Measurements from ENCODE around the gene ACTN2.

Gene ACTN2

DNA sequence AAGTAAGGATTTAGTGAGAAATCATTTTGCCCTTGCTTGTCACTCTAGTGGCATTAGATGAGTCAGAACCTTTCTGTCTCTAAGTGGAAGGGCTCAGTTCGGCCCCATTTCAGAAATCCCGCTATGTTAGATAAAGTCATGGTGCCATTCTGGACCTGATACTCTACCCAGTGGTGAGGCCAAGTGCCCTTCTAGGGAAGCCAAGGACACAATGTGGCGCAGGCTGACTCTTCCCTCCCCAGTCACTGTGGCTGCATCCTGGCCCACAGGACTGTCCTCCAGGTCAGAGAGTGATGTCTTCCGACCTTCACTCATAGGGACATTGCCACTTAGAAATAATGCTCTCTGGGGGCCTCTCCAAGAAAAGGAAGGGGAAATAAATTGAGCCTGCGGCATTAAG, 60.5 kb downstream of the ACTN2 start:
- DNase-seq = no peak

DNA sequence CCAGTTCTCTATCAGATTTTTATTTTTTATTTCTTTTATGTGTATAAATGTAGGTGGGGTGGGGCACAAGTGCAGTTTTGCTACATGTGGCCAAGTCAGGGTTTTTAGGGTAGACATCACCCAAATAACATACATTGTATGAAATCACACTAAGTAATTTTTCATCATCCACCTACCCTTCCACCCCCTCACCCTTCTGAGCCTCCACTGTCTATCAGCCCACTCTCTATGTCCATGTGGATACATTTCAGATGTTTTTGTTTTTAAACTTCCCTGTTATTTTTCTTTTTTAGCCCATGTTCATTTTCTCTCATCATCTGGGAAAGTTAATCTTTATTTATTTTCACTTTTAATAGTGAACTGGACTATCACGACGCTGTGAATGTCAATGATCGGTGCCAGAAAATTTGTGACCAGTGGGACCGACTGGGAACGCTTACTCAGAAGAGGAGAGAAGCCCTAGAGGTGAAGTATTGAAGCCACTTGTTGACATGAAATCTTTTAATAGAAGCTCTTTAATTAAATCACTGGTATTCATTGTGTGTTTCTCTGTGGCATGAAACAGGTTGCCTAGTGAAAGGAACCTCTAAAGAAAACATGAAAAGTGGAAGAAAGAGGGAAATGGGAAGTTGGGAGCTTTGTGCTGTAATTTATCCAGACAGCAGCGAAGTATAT, 61.1 kb downstream of the ACTN2 start:
- DNase-seq = no peak

DNA sequence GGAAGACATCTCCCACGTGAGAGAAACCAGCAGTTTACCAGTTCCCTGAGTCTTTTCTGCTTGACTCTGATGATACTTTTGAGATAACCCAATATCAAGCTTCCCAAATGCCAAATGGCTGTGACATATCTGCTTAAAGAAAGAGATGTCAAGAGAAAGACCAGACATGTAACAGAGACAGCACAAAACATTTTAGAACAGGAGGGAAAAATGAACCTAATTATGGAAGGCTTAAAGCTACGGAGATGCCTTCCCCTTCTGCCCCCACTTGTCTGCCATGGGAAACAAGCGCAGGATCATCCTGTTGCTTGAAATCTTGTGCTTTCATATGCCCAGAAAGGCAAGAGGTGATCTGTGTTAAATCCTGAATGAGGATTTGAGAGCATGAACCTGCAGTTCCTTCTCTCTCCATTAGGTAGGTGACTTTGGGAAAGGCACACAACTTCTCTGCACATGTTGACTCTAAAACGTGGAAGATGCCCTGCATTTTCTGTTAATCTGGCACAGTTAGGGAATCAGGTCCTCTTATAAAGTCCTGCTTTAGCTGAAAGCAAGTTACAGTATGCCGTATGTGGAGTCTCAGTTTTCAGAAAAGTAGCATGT, 62.1 kb downstream of the ACTN2 start:
- DNase-seq = no peak

DNA sequence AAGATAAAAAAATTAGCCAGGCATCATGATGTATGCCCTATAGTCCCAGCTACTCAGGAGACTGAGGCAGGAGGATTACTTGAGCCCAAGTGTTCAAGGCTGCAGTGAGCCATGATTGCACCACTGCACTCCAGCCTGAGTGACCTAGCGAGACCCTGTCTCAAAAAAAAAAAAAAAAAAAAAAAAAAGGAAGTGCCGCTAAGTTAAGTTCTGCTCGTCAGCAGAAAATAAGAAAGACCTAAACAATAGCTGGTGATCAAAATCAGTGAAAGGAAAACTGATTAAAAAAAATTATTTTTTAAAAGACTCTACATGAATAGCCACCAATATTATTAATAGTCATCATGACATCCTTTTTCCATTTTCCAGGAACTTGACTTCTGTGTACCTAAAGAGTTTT, 64.6 kb downstream of the ACTN2 start:
- DNase-seq = no peak

DNA sequence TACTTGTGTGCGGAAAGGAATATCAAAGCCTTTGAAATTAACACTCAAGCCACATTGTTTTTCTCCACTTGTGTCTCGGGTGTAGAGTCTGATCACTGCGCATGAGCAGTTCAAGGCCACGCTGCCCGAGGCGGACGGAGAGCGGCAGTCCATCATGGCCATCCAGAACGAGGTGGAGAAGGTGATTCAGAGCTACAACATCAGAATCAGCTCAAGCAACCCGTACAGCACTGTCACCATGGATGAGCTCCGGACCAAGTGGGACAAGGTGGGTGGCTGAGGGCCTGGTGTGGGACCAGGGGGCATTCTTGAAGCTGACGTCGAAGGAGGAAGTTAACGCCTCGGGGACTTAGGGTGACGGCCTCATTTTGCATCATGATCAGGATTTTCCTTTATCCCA, 65.1 kb downstream of the ACTN2 start:
- no peak for DNase-seq

DNA sequence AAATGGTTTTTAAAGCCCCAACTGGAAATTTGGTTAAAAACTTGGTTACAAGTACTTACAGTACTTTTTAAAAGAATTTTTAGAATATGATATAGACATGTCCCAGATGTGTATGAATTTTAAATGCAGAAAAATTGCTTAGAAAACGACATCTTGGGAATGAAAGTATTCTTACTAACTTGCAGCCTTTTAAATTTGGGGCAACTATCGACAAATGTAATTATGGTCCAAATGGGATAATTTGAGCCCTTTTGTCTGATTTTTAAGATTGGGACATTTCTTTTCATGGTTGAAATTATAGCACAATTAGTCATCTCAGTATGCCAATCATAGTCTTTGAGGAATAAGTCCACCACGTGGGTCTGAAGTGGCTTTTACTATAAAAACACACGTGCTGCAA, 65.6 kb downstream of the ACTN2 start:
- no peak for DNase-seq

DNA sequence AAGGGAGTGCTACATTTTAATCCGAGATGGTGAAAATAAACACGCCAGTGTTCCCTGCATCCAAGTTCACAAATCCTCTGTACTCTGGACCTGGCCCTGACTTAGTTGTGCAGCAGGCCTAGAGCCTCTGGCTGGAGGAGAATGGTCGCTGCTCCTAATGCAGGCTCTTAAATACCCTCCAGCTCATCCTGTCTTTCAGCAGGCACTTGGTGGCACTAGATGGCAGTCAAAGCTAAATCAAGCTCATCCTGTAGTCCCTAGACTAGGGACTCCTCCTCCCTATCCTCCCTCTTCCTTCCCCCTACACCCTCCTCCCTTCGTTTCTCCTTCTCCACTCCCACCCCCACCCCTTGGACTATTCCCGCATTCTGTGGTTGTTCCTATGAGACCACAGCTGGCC, 67.2 kb downstream of the ACTN2 start:
- no peak for DNase-seq

DNA sequence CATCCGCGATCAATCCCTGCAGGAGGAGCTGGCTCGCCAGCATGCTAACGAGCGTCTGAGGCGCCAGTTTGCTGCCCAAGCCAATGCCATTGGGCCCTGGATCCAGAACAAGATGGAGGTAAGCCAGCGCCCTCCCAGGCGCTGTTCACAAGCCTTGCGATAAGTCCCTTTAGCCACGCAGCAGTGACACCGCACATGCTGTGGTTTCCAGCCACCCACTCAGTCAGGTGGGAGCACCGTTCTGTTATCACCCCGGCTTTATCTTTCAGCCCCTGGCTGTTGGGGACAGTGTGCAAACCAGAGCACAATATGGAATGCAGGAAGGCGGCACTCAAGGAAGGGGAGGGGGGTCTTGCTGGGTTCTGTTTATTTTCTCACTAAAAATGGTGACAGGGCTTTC, 67.7 kb downstream of the ACTN2 start:
- DNase-seq = no peak

DNA sequence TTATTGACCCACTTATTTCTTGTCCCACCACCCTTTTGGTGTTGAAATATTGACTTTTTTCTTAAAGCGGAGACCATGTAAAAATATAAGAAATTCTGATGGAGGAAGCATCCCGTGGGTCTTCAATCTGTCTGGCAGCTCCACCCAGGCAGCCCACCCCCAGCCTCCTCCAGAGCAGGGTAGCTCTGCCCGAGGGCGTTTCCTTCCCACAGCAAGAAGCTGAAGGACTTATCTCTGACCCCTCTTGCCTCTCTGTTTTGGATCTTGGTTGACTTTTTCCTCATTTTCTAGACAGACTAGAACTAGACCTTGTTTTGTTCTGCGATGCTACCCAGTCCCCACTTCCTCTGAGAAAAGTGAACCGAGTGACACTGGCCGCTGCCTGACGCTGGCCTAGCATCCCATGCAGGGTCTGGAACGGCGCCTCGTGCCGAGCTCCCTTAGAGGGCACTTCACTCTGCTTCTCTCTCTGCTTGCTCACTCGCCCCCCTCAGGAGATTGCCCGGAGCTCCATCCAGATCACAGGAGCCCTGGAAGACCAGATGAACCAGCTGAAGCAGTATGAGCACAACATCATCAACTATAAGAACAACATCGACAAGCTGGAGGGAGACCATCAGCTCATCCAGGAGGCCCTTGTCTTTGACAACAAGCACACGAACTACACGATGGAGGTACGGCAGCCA, 68.4 kb downstream of the ACTN2 start:
- DNase-seq = no peak

DNA sequence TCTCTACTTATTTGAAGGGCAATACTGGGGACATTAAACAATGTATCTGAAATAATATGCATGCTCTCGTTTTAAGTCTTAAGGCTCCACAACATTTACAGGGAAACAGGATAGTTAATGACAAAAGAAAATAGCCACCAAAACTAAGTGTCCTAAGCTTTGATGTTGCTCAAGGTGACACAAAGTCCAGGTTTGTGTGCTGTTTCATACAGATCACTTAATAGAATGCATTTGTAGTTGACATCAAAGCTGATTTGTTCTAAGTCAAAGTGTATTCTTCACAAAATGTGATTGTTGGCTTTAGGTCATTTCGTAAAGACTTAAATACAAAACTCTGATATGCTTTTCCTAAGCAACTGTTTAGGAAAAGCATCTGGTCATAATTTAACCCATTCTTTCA, 71.3 kb downstream of the ACTN2 start:
- no peak for DNase-seq

DNA sequence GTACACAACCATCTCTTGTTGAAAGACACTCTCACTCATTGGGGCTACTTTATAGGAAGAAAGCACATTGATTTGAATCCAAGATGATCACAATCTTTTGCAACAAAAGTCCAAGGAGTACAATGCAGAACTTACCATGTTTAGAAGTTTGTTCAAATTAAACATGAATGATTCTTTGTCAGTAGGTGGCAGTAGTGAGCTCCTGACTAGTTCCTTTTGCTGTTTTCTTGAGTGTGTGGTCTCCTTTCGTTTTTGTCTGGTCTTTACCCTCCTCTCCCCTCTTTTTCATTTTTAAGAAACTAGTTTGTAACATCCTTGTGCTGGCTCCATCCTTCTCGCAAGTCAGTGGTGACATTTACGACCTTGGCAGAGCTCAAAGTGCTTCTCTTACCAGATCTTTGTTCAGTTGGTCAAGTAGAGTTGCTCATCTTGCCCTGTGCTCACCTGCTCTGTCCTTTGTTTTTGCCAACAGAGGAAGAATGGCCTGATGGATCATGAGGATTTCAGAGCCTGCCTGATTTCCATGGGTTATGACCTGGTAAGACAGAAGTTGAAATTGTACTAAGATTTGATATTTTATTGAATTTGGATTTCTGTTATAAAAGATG, 73.1 kb downstream of the ACTN2 start:
- no peak for DNase-seq

DNA sequence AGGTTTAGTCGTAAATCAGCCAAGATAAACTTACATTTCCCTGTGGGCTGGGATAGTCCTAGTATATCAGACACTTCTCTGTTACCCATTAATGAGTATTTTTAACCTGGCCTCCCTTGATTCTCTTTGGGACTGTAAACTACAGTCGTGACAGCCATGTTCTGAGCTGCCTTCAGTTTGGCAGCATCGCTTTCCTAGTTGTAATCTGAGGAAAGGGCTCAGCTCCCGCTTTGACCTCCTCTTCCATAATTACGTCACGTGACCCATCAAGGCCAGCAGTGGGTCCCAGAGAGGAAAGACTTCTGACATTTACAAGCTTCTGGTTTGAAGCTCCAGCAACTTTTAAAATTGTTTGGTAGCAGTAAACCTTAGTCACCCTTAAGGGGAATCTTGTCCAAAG, 74.2 kb downstream of the ACTN2 start:
- DNase-seq = no peak

DNA sequence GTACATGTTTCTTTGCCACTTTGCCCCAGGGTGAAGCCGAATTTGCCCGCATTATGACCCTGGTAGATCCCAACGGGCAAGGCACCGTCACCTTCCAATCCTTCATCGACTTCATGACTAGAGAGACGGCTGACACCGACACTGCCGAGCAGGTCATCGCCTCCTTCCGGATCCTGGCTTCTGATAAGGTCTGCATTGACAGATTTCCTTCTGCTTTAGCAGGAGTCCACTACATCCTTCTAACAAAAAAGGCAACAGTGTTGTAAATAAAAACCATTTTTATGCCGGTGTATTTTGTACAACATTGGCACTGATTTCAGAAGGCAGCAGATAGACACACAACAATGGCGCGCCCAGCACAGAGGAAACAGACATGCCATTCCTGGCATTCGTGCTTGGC, 74.7 kb downstream of the ACTN2 start:
- no peak for DNase-seq

DNA sequence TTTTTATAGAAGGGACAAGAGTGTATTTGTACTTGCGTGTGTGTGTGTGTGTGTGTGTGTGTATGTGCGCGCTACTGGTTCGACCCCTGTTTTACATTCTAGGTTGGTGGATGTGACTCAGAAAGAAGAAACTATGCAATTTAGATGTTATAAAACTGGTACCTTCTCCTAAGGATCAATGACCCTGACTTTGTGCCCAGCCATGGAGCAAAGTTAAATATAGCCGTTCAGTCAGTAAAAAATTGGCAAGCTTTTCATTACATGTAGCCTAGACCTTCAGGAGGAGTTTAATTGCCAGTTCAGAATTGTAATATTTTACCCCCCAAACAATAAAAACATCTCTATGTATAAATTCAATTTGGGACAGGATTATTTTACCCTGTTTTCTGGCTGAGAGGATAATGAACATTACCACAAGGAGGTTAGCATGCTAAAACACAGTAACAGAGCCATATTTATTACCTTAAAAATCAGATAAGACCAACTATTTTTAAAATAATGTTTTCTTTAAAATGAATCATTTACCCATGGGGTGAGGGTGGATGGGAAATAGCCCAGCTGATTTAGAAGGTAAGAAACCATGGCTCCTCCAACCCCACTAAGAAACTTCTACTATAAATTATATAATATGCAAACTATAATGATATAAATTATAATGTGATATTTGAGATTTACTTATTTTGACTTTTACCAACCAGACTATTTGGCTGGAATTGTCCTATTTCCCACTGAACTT, 75.3 kb downstream of the ACTN2 start:
- DNase-seq = no peak

DNA sequence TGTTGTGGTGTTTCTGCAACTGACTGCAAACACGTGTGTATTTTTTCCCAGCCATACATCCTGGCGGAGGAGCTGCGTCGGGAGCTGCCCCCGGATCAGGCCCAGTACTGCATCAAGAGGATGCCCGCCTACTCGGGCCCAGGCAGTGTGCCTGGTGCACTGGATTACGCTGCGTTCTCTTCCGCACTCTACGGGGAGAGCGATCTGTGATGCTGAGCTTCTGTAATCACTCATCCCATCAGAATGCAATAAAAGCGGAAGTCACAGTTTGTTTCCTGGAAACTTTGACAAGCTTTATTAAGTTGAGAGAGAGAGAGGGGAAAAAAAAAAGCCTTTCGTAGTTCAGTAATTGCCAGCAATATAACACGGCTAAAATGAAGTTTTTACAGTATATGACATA, 76.1 kb downstream of the ACTN2 start:
- DNase-seq = no peak

DNA sequence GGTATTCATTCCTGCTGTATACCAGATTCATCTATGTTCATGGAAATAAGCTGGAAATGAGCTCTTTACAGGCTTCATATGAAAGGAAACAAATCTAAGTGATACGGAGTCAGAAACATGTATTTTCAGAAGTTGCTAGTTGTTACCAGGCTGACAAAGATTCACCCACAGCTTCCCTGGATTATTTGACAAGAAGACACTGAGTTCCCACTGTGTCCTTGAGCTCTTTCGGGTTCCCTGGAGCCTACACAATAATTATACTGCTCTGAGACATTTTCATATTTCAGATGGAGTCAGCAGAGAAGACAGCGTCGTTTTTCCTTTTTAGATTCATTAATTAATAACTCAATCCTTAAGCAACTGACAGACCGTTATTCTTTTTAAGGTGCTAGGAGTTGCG, 79.5 kb downstream of the ACTN2 start:
- DNase-seq = no peak

DNA sequence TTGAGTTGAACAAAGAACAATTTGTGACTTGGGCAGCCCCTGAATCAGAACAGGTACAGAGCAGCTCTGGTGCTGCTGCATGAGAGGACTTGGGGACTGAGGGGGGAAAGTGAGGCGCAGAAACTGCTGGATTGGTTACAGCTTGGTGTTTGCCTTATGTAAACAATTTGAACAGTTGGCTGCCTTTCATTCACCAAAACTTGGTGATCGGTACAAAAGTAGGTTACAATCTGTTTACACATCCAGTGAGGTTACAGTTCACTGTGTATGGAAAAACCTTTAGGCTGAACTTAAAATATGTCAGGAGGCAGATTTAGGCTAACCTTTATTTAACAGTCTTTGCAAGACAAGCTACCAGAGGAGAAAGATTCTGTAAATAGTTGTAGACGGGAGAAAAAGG, 80.2 kb downstream of the ACTN2 start:
- no peak for DNase-seq

DNA sequence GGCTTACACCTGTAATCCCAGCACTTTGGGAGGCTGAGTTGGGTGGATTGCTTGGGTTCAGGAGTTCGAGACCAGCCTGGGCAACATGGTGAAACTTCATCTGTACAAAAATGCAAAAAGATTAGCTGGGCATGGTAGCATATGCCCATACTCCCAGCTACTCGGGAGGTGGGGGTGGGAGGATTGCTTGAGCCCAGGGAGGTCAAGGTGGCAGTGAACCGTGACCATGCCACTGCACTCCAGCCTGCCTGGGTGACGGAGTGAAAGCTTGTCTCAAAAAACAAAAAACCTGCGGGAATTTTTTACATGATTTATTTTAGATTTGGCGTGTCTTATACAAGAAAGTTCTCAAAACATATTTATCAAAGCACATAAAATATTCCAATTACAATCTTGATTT, 81.0 kb downstream of the ACTN2 start:
- DNase-seq = no peak

DNA sequence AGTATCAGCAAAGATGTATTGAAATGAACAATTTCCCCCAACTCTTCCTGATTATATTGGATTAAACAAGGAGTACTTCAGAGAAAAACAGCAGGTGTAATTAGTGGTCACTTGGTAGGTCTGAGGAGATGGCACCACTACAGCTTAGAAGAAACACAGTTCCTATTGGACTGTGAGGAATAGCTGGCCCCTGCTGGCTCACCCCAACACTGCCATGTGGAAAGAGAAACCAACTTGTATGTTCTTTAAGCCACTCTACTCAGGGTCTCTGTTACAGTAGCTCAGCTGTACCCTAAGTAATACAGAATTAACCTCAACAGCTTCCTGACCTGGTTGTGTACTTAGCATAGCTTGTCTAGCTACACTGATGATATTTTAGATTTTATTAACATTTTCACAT, 82.3 kb downstream of the ACTN2 start:
- DNase-seq = no peak

DNA sequence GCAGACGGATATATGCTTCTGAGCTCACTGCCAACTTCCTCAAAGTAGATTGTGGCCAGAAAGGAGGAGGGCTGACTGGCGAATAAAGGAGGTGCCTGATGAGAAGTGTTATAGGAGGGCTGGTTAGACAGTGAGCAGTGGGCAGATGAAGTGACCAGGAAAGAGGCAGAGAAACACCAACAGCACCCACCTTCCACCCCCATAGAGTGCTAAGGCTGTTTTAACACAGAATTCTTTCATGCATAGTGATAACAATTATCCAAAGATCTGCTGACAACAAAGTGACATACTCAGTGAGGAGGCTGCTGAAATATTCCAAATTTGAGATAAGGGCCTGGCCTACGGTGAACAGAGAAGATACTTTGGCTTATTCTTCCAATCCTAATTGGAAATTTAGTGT, 87.6 kb downstream of the ACTN2 start:
- no peak for DNase-seq

DNA sequence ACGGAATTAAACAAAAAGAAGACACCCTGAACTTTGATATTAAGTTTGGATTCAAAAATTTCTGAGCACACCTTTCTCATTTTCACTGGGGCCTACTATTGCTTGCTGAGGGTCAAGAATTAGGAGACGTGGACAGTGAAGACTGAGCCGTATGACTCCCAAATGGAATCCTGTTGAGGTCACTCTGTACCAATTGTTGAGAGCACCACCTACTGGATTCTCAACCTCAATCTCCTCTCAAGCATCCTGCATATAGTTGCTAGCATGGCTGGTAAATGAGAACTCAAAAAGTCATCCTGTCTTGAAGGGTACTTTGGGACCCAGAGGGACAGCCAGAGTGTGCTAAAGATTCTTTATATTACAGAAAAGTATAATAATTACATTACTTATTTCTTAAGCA, 88.6 kb downstream of the ACTN2 start:
- no peak for DNase-seq

DNA sequence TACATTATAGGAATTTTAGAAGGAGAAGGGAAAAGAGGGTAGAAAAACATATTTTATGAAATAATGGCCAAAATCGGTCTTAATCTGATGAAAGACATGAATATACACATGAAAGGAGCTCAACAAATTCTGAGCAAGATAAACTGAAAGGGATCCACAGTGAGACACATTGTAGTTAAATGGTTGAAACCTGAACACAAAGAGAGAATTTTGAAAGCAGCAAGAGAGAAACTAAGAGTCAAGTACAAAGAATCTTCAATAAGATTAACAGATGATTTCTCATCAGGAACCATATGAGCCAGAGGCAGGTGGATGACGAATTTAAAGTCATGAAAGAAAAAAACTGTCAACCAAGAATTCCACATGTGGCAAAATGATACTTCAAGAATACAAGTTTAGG, 93.0 kb downstream of the ACTN2 start:
- no peak for DNase-seq

DNA sequence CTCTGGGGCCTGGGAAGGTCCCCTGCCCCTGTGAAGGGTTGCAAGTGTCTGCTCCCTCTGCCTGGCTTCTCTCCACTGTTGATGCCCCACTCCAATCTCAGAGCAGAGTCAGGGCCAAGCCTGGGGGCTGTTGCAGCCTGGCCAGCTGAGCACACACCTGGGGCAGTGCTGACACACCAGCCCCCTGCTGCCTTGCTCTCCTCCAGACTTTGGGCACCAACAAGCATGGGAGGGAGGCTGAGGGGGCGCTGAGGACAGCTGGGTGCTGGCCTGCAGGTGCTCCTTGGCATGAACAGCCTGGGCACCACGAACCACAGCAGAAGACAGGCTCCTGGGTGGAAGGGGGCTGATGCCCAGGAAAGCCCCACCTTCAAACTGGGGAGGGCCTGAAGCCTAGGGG, 99.2 kb downstream of the ACTN2 start:
- DNase-seq = no peak

DNA sequence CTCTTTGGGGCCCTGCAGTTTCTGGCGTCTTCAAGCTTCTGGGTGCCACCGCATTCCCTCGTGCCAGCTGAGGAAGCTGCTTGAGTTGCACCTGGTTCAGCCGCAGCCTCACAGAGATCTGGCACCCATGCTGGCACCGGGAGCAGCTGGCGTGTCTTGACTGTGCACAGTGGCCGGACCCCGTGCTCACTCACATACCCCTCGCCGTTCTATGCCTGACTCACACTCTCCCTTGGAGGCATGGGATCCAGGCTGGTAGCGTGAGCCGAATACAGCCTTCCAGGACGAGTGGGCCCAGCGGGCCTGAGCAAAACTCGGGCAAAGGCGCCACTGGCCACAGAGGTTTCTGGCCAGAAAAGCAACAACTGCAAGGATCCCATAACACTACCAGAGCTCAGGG, 100.2 kb downstream of the ACTN2 start:
- DNase-seq = no peak

All from NCI-H2029 (cell line).